GM12801 (cell line): ENCODE results near the gene CDH7.

Experiments
- CTCF ChIP-seq: IDR thresholded peaks from one replicate; pipeline ENCODE4 v1.5.1; 2011; ENCODE audit warnings: control low read depth; ENCODE audit not compliant: insufficient read length; ENCODE audit errors: extremely low read depth

The CDH7 gene, protein sequence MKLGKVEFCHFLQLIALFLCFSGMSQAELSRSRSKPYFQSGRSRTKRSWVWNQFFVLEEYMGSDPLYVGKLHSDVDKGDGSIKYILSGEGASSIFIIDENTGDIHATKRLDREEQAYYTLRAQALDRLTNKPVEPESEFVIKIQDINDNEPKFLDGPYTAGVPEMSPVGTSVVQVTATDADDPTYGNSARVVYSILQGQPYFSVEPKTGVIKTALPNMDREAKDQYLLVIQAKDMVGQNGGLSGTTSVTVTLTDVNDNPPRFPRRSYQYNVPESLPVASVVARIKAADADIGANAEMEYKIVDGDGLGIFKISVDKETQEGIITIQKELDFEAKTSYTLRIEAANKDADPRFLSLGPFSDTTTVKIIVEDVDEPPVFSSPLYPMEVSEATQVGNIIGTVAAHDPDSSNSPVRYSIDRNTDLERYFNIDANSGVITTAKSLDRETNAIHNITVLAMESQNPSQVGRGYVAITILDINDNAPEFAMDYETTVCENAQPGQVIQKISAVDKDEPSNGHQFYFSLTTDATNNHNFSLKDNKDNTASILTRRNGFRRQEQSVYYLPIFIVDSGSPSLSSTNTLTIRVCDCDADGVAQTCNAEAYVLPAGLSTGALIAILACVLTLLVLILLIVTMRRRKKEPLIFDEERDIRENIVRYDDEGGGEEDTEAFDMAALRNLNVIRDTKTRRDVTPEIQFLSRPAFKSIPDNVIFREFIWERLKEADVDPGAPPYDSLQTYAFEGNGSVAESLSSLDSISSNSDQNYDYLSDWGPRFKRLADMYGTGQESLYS

DNA sequence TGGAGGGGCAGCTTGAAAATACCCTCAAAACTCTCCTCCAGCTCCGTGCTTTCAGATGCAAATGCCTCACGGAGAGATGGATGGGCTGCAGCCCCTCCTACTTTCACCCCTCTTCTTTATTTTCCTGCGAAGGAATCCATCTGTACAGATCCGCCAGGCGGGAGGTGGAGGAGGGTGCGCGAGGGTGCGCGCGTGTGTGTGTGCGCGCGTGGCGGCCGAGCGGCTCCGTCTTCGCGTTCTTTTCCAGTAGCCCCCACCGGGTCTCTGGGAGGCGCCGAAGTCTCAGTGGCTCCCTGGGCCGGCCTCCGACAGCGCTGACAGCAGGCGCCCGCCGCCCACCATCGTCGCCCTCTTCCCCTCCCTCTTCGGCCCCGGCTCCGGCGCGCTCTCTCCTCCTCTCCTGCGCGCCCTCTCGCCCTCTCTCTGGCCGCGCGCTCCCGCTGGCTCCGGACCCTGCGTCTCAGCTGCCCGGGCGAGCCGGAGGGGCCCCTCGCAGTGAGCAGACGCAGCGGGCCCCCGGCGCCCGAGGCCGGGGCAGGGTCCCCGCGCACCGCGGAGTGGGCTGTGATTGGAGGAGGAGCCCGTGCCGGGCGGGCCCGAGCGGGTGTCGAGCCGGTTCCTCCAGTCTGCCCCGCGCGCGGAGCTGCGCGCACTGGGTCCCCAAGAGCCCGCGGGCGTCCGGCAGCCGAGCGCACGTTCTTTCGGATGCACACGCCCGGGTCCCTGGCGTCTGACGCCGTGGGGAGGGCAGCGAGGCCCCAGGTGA, at the start of gene CDH7:
Gene CDH7 (plus strand): TSS at position 624 of the 766 bp plus-strand sequence. CDS start 11,831 bp downstream, outside the sequence.
- no peak for TF ChIP-seq CTCF

DNA sequence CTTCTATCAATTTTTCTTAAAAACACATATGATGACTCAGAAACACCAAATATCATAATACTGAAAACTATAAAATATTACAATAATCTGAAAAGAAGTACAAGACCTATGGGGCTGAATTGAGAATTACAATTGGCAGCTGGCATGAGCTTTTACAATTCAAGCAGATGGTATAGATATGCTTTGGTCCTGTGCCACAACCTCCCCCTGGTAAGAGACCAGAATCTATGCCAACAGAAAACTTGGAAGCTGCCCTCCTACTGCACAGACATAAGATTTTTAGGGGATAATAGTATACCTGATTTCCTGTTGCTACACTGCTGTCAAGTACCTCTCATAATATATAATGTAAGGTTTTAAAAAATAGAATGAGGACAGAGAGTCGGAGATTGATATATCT, 46.8 kb upstream of the CDH7 start:
- TF ChIP-seq CTCF, result no peak

GRCh38 chr18:65706646-65707045, 44.2 kb upstream of the CDH7 start:
- TF ChIP-seq CTCF, result no peak

GRCh38 chr18:65711493-65711892, 39.3 kb upstream of the CDH7 start:
- TF ChIP-seq CTCF, result no peak

DNA sequence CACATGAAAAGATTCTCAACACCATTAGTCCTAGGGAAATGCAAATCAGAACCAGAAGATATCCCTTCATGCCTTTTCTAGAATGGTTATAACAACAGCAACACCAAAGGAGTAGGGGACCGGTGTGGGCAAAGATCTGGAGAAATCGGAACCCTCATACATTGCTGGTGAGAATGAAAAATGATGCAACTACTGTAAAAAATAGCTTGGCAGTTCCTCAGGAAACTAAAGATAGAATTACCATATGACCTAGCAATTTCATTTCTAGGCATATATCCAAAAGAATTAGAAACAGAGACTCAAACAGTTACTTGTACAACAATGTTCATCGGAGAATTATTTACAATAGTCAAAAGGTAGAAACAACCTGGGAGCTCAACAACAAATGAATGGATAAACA, 29.2 kb upstream of the CDH7 start:
- no peak for TF ChIP-seq CTCF

- no peak for TF ChIP-seq CTCF
Measured at GRCh38 chr18:65725251-65726050, 25.4 kb upstream of the CDH7 start.
